Left kidney (tissue), 2 donors: ENCODE data around the gene SLC22A5. TPM values are rescaled to one million over a fixed set of nuclear protein-coding genes. Genes with fewer than 3 reads are reported as not detected.
"Not testable (repeated sequence)": the region's sequence is repeated elsewhere in the genome, so short reads cannot be mapped to it uniquely, and the experiment has no call there.

Source experiments
- DNase-seq: peaks from one replicate; pipeline ENCODE4 v3.0.0-alpha.2; 2013
- polyA plus RNA-seq: library from polyadenylated mRNA; unstranded; fragments of 120-200 nt; gene quantifications from one replicate; pipeline ENCODE4 v1.2.1, GENCODE V29; 2013; ENCODE audit not compliant: insufficient read length

Gene SLC22A5
- polyA plus RNA-seq, 1 donor = 65.8 TPM

GRCh38 chr5:132425975-132426524, 56.5 kb downstream of the SLC22A5 start:
- DNase-seq = no peak

GRCh38 chr5:132426525-132427138, 57.1 kb downstream of the SLC22A5 start:
- DNase-seq = no peak

DNA sequence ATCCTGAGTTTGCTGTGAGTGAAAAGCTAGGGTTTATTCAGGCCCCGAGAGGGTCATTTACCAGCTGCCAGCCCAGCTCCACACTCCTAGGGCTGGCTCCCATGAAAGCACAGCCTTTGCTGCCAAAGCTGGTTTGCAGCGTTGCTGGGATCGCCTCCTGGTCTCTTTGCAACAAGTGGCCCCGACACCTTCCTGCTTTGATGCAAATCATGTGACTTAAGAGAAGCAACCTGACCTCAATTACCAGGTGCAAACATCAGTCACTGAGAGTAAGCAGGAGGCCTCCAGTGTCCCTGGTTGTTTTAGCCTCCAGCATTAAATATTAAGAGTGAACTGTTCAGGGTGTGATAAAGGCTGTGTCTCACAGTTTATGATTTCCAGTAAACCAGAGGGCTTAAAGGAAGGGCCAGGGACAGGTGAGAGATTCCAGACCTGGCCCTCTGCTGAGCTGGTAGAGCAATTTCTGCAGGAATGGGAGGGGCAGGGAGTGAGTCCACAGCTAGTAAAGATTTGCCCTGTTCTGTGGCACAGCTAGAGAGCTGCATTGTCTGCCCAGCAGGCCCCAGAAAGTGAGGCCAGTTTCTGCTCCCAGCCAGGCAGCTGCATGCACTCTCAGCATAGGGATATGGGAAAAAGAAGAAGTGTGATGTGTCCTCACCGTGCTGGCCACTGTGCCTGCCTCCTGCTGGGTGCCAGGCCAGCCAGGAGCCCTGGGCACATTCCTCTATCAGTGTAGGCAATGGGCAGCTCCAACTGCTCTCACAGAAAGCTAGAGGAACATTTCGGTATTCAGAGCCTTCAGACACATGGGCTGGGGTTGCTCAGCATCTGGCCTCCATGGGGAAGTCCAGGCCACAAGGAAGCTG, 58.0 kb downstream of the SLC22A5 start:
- no peak for DNase-seq

DNA sequence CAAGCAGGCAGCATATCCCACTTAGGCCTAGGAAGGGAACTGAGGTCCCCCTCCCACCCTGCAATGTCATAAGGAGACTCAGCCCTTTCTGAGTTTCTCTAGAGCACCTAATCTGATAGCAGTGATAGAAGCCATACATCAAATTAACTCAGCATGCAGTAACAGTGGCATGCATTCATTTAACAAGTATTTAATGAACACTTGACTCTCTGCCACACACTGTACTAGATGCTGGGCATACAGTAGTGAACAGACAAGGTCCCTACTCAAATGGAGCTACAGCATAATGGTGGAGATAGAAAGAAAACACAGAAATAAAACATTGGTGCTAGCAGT, 58.6 kb downstream of the SLC22A5 start:
- no peak for DNase-seq

GRCh38 chr5:132428484-132429462, 59.3 kb downstream of the SLC22A5 start:
- no peak for DNase-seq

DNA sequence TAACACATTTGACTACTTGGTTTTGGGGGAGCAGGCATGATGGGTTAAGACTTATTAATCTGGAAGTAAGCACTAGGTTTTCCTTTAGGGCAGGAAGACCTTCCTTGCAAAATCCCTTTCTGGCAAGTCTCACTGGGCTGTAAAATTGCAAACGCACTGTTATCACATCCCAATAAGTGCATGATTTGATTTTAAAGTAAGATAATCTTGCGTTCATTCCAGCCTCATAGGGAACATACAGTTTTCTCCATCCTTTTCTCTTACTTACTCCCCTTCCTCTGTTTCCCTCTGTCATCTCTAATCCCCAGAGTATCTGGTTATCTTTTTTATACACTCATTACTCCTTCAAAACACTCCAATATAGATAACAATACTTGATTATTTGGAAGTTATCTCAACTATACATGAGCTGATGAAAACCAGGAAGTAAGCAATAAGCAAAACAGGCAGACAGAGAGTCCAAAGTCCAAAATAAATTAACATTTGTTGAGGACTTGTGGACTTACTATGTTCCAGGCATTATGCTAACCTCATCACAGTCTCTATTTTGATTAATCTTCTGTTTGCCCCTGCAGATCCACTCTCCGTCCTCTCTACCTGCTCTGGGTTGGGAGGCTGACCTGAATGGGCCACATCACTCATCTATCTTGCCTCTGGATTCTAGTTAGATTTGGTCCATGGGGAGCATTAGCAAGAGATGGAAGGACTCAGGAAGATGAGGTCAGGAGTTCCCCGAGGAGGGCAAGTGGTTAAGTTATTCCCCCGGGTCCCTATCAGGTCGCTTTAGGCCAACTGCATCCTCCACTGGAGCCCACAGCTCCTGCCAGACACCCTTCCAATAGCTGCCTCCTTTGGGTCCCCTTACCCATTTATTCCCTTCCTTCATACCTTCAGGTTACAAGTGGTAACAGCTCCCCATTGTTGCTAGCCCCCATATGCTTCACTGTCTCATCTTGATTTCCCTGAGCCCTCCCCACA, 60.2 kb downstream of the SLC22A5 start:
- no peak for DNase-seq

- DNase-seq = no peak
These were observed 61.2 kb downstream of the SLC22A5 start for GRCh38 chr5:132430746-132431145.

GRCh38 chr5:132431632-132432031, 62.1 kb downstream of the SLC22A5 start:
- DNase-seq = no peak

DNA sequence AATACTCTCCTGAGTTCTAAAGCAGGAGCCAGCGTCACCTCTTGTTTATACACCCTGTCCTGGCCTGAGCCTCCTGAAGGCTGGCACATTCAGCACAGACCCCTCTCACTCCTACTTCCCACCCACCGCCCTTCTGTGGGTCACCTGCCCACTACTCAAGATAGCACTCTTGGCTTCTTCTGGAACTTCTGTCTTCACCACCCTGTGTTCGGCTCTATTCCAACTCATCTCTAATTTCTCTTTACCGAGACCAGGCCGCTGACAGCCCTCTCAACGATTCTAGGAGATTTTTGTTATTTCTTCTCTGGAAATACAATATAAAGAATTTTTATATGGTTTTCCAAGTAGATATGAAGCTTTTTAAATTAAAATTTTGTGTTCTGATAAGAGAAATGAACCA, 63.6 kb downstream of the SLC22A5 start:
- DNase-seq = no peak

- no peak for DNase-seq
These were observed 65.1 kb downstream of the SLC22A5 start for GRCh38 chr5:132434416-132435286.

GRCh38 chr5:132435447-132435846, 65.9 kb downstream of the SLC22A5 start:
- DNase-seq = no peak

GRCh38 chr5:132435886-132436285, 66.4 kb downstream of the SLC22A5 start:
- DNase-seq = no peak

DNA sequence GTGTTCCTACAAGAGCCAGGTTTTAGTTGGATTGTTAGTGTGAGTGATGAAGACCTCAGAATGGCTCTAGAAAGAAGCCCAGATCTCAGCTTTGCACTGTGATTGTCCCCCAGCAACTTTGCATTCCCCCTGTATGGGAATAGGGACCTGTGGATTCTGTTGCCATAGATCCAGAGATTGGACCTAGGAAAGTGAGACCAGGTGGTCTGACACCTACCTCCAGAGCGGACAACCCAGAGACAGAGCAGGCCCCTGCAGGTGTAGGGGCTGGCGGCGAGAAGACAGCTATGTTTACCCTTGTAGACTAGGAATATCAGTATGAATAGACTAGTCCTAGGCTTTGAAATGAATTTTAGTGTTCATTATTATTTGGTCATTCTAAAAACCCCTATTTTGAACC, 67.4 kb downstream of the SLC22A5 start:
- no peak for DNase-seq

GRCh38 chr5:132437604-132438266, 68.2 kb downstream of the SLC22A5 start:
- DNase-seq = peak; percentile 71

DNA sequence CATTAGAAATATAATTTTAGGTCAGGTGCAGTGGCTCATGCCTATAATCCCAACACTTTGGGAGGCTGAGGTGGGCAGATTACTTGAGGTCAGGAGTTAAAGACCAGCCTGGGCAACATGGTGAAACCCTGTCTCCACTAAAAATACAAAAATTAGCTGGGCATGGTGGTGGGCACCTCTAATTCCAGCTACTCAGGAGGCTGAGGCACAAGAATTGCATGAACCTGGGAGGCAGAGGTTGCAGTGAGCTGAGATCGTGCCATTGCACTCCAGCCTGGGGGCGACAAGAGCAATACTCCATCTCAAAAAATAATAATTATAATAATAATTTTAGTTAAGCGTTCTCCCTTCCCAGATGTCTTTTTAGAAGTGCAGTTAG, 68.7 kb downstream of the SLC22A5 start:
- DNase-seq = not testable (repeated sequence)

GRCh38 chr5:132438917-132439316, 69.4 kb downstream of the SLC22A5 start:
- no peak for DNase-seq

GRCh38 chr5:132439521-132440089, 70.1 kb downstream of the SLC22A5 start:
- DNase-seq = no peak

- DNase-seq = no peak
These were observed 74.6 kb downstream of the SLC22A5 start for GRCh38 chr5:132444061-132444460.
